Mammary epithelial cell (primary cell): Measurements from ENCODE around the gene TICAM1.
"Not testable (repeated sequence)": the region's sequence is repeated elsewhere in the genome, so short reads cannot be mapped to it uniquely, and the experiment has no call there.

Experiments
- EZH2 ChIP-seq: IDR thresholded peaks from 2 replicates; pipeline ENCODE4 v1.6.1; 2012; ENCODE audit warnings: low read length, inconsistent platforms, borderline replicate concordance
- TF ChIP-seq, protein P1 (sequence below), 2 donors: IDR thresholded peaks in 1 of 2; conservative IDR thresholded peaks in 1 of 2; 2 replicates each; pipeline ENCODE4 v1.5.1; 2011 to 2012; ENCODE audit warnings: inconsistent platforms in 2 of 2, low read length in 2 of 2, mild to moderate bottlenecking in 2 of 2, control low read depth in 1 of 2, low read depth in 1 of 2; ENCODE audit not compliant: insufficient read depth in 1 of 2; ENCODE audit errors: extremely low read depth in 1 of 2

DNA sequence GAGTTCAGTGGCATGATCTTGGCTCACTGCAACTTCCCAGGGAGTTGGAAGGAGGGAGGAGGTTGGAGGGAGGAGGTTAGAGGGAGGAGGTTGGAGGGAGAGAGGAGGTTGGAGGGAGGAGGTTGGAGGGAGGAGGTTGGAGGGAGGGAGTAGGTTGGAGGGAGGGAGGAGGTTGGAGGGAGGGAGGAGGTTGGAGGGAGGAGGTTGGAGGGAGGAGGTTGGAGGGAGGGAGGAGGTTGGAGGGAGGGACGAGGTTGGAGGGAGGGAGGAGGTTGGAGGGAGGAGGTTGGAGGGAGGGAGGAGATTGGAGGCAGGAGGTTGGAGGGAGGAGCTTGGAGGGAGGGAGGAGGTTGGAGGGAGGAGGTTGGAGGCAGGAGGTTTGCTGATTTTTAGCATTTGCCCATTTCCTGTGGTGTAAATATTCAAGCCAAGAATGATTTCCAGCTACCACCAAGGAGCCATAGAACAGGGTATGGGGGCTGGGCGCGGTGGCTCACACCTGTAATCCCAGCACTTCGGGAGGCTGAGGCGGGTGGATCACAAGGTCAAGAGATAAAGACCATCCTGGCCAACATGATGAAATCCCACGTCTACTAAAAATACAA is 45.0 kb downstream of the TICAM1 start:
- TF ChIP-seq, protein P1, sequence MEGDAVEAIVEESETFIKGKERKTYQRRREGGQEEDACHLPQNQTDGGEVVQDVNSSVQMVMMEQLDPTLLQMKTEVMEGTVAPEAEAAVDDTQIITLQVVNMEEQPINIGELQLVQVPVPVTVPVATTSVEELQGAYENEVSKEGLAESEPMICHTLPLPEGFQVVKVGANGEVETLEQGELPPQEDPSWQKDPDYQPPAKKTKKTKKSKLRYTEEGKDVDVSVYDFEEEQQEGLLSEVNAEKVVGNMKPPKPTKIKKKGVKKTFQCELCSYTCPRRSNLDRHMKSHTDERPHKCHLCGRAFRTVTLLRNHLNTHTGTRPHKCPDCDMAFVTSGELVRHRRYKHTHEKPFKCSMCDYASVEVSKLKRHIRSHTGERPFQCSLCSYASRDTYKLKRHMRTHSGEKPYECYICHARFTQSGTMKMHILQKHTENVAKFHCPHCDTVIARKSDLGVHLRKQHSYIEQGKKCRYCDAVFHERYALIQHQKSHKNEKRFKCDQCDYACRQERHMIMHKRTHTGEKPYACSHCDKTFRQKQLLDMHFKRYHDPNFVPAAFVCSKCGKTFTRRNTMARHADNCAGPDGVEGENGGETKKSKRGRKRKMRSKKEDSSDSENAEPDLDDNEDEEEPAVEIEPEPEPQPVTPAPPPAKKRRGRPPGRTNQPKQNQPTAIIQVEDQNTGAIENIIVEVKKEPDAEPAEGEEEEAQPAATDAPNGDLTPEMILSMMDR (conservative IDR thresholded peaks at IDR 0.05 in 1 of 2, IDR thresholded peaks at IDR 0.05 in 1 of 2; ENCODE audit: extremely low read depth in 1 of 2, insufficient read depth in 1 of 2, low read depth in 1 of 2, low read length in 2 of 2) = not testable (repeated sequence)
- TF ChIP-seq EZH2 = not testable (repeated sequence)
